K562 (cell line): ENCODE measurements around the gene GDF7.

Experiments
- BMI1 ChIP-seq: fragments of 150-350 bp; IDR thresholded peaks from 2 replicates; pipeline ENCODE4 v1.6.1; 2014; ENCODE audit warnings: low read length
- EZH2 ChIP-seq: IDR thresholded peaks from 2 replicates; pipeline ENCODE4 v1.6.1; 2012; ENCODE audit warnings: low read depth, mild to moderate bottlenecking, inconsistent platforms, low read length, borderline replicate concordance
- FIP1L1 ChIP-seq: fragments of 200-400 bp; formaldehyde crosslinking; IDR thresholded peaks from 2 replicates; pipeline ENCODE4 v1.6.1; 2018; ENCODE audit warnings: mild to moderate bottlenecking, low read depth, low read length; ENCODE audit not compliant: poor library complexity, severe bottlenecking
- STAG1 ChIP-seq: sonication (generic); formaldehyde crosslinking; IDR thresholded peaks from 2 replicates; pipeline ENCODE4 v1.5.0; 2020; ENCODE audit warnings: missing genetic modification reagents, borderline replicate concordance
- ZBTB33 ChIP-seq: sonication (generic); formaldehyde crosslinking; IDR thresholded peaks from 2 replicates; pipeline ENCODE4 v1.8.1; 2023; ENCODE audit warnings: mild to moderate bottlenecking, missing genetic modification reagents
- ZNF444 ChIP-seq: fragments of 250-450 bp; sonication (Bioruptor Pico); IDR thresholded peaks from 2 replicates; pipeline ENCODE4 v1.4.0; 2020; ENCODE audit warnings: mild to moderate bottlenecking, moderate library complexity

- TF ChIP-seq ZBTB33 (CRISPR knock-in tag) = no peak
- no peak for TF ChIP-seq ZNF444 (CRISPR knock-in tag)
- no peak for TF ChIP-seq STAG1
- TF ChIP-seq FIP1L1 = no peak
- no peak for TF ChIP-seq EZH2
- TF ChIP-seq BMI1 = no peak
Observed at GRCh38 chr2:20687260-20687832, 20.4 kb downstream of the GDF7 start.
